PFSK-1 (cell line): Measurements from ENCODE around the gene BICRA.

Experiments
- FOXP2 ChIP-seq: optimal IDR thresholded peaks from 2 replicates; pipeline ENCODE3; 2011; ENCODE audit warnings: borderline replicate concordance, control low read depth, inconsistent platforms; ENCODE audit not compliant: insufficient read depth; ENCODE audit errors: extremely low read length, extremely low read depth
- POLR2AphosphoS5 ChIP-seq: IDR thresholded peaks from 2 replicates; pipeline ENCODE4 v1.6.1; 2012; ENCODE audit warnings: low read depth, mild to moderate bottlenecking, control low read depth, low read length, moderate library complexity
- REST ChIP-seq, 2 experiments: IDR thresholded peaks; 2 replicates each; pipeline versions ENCODE4 v1.6.1 to v1.8.0; 2011 to 2012; ENCODE audit warnings: low read depth in 2 of 2, low read length in 2 of 2, control low read depth in 1 of 2, inconsistent platforms in 1 of 2, mild to moderate bottlenecking in 1 of 2, moderate library complexity in 1 of 2; ENCODE audit not compliant: insufficient read depth in 1 of 2
- SIN3A ChIP-seq: IDR thresholded peaks from 2 replicates; pipeline ENCODE4 v1.6.1; 2012; ENCODE audit warnings: mild to moderate bottlenecking, low read length, moderate library complexity, borderline replicate concordance; ENCODE audit not compliant: insufficient read depth
- TAF1 ChIP-seq: IDR thresholded peaks from 2 replicates; pipeline ENCODE4 v1.6.1; 2012; ENCODE audit warnings: low read length, control low read depth, borderline replicate concordance; ENCODE audit not compliant: insufficient read depth

Gene BICRA

GRCh38 chr19:47633996-47634395, 25.1 kb downstream of the BICRA start:
- no peak for TF ChIP-seq FOXP2
- no peak for TF ChIP-seq REST (IDR thresholded peaks at IDR 0.05; ENCODE audit: insufficient read depth in 1 of 2, low read depth in 2 of 2, low read length in 2 of 2)
- TF ChIP-seq SIN3A, result no peak
- TF ChIP-seq TAF1, result no peak
- TF ChIP-seq POLR2AphosphoS5, result no peak

- TF ChIP-seq TAF1 (no peak), SIN3A (no peak), REST (IDR thresholded peaks at IDR 0.05; ENCODE audit: insufficient read depth in 1 of 2, low read depth in 2 of 2, low read length in 2 of 2) (no peak), FOXP2 (no peak), POLR2AphosphoS5 (no peak)
These were observed 28.6 kb downstream of the BICRA start for GRCh38 chr19:47637550-47637949.

GRCh38 chr19:47641891-47642485, 33.1 kb downstream of the BICRA start:
- no peak for TF ChIP-seq POLR2AphosphoS5
- no peak for TF ChIP-seq SIN3A
- TF ChIP-seq REST (IDR thresholded peaks at IDR 0.05; ENCODE audit: insufficient read depth in 1 of 2, low read depth in 2 of 2, low read length in 2 of 2), result no peak
- TF ChIP-seq FOXP2, result no peak

GRCh38 chr19:47643281-47643680, 34.3 kb downstream of the BICRA start:
- TF ChIP-seq REST (IDR thresholded peaks at IDR 0.05; ENCODE audit: insufficient read depth in 1 of 2, low read depth in 2 of 2, low read length in 2 of 2), result no peak
- TF ChIP-seq SIN3A, result no peak
- TF ChIP-seq TAF1, result no peak
- no peak for TF ChIP-seq POLR2AphosphoS5
- TF ChIP-seq FOXP2, result no peak

- TF ChIP-seq REST (IDR thresholded peaks at IDR 0.05; ENCODE audit: insufficient read depth in 1 of 2, low read depth in 2 of 2, low read length in 2 of 2), result no peak
- no peak for TF ChIP-seq SIN3A
- TF ChIP-seq POLR2AphosphoS5, result no peak
- no peak for TF ChIP-seq FOXP2
- no peak for TF ChIP-seq TAF1
These were observed 35.3 kb downstream of the BICRA start for GRCh38 chr19:47644199-47644598.
